Measurements from ENCODE around the gene SERPINC1. TPM values are rescaled to one million over a fixed set of nuclear protein-coding genes. Genes with fewer than 3 reads are reported as not detected.

The SERPINC1 gene
- total and polyA plus RNA-seq, 2 of the 13 experiments (the other 11 are each of a cell fraction or from before 2014, with no cell fraction given): 142 to 205 TPM

DNA sequence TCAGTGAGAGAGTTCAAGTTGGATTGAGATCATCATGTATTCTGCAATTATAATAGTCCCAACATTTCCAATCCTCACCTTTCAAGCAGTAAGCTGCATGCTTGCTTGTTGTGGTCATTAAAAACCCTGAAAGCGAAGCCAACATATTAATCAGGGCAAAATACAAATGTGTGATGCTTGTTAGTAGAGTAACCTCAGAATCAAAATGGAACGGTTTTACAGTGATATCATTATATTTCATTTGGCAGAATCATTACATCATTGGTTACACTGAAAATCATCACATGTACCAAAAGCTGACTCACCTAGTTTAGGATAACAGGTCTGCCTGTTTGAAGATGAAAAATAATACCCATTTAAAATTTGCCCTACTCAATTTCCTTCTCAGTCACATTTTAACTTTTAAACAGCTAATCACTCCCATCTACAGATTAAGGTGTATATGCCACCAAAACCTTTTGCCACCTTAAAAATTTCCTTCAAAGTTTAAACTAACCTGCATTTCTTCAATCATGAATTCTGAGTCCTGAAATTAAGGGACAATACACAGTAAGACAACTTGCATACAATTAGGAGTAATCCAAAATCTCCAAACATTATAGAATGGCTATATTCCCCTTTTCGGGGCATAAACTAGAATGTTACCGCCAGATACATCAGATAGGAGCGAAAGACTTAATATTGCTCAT is 52.8 kb downstream of the SERPINC1 start:
- no peak overlapping the region for H3K27ac ChIP-seq (ENCODE audit: extremely low read length, insufficient read depth, low read length)
- no peaks in the 10 kb centered on the region; a peak in 1 of 5 replicates for H3K27me3 ChIP-seq (ENCODE audit: control insufficient read depth in 1 of 2, insufficient read depth in 2 of 2, low read length in 2 of 2)
- intact Hi-C loops (cut with micrococcal nuclease; ENCODE audit: unreplicated experiment): no loop called here
- 92% methylated on average over 5 of the region's 5 CpGs for WGBS (ENCODE audit: low lambda C conversion rate)
- CTCF ChIA-PET (ENCODE audit: low intra/inter-chr PET ratio, low total read pairs): no interaction called here
- peak overlapping the region; percentile 87 for H3K4me2 ChIP-seq (ENCODE audit: low read depth, low read length)
- FAIRE-seq (no peak), DNase-seq (ENCODE audit: low spot score) (no peak), ATAC-seq (no peak)
- TF ChIP-seq ATF7 (IDR thresholded peaks at IDR 0.05): peak; percentile 63
- no peak for TF ChIP-seq ATF7 (CRISPR knock-in tag; IDR thresholded peaks at IDR 0.05)
- peak; percentile 65; the same call in 1 of the 2 replicates for TF ChIP-seq RBFOX2 (IDR thresholded peaks at IDR 0.05; ENCODE audit: low read depth, low read length)
- TF ChIP-seq FOSL1 (CRISPR knock-in tag; IDR thresholded peaks at IDR 0.05; ENCODE audit: borderline replicate concordance): no peak
- no peak for TF ChIP-seq ZNF597 (CRISPR knock-in tag; IDR thresholded peaks at IDR 0.05)
- POLR2A ChIA-PET: no interaction called here
- H3K4me3 ChIP-seq (replicated peaks in 1 of 3; ENCODE audit: insufficient read depth in 1 of 3, low read depth in 2 of 3, low read length in 3 of 3): no peak overlapping the region
- H4K20me1 ChIP-seq (ENCODE audit: insufficient read depth, low read length): peaks cover 38% of the 10 kb centered on the region
- H3K9ac ChIP-seq (ENCODE audit: insufficient read depth, low read depth, low read length): no peak overlapping the region
- H3K79me2 ChIP-seq (ENCODE audit: insufficient read depth, low read length): peaks cover 28% of the 10 kb centered on the region
- no peak overlapping the region for H2AFZ ChIP-seq (ENCODE audit: low read length)
- H3K9me3 ChIP-seq (ENCODE audit: low read length): no peaks in the 10 kb centered on the region
- BruUV-seq (replicated peaks): no TSS peak
- in situ Hi-C loops (cut with HindIII; ENCODE audit: extremely low pct_ligation_motif_present, low pct_unique_long_range_greater_than_20kb): loop anchor here (10.0 kb wide), 1 partner anchor 210 kb away; no protein-coding TSS in a partner anchor
- H3K36me3 ChIP-seq (replicated peaks in 1 of 2; ENCODE audit: control insufficient read depth in 1 of 2, insufficient read depth in 2 of 2, low read length in 2 of 2): peaks cover 4 to 37% of the 10 kb centered on the region in 2 experiments
- H3K4me1 ChIP-seq (ENCODE audit: insufficient read depth, low read length): peaks cover 32% of the 10 kb centered on the region

Measured in HepG2 (cell line).